ENCODE data around the gene CNNM3.

Gene CNNM3

DNA sequence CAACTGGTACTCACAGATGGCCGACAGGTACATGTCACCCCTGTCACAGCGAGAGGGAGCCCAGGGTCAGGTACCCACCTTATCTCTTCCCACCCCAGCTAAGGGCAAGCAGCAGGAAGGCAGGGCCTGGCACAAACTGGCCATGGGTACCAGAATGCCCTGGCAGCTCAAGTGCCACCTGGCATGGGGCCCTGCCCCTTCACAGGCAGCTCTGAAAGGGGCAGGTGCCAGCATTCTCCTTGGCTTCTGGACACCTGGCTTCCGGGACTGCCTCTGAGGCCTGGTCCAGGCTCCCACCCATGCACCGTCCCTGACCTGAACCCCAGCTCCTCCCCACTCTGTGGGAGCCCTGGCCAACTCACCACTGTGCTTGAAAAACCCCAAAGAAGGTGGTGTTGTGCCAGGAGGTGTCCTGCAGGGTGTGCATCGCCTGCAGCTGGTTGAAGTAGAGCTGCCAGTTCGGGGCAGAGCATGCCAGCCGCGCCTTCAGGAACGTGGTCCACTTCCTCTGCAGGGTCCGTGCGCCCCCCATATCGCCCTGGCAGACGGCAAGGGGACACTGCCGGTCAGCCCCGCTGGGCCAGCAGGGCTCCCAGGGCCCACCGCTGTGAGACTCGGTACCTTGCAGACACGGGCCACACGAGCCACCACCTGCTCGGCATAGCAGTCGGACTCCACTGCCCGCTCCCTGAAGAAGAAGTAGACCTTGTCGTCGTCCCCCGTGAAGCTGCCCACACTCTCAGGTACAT, 48.4 kb downstream of the CNNM3 start:
- Histone ChIP-seq H3K14ac (ENCODE audit: low read length in 2 of 2) (no peak overlapping the region), H2AK5ac (ENCODE audit: low read length, severe bottlenecking) (no peak overlapping the region), H3K4me1 (ENCODE audit: control insufficient read depth, insufficient read depth, low read depth, low read length) (peaks cover 26% of the 10 kb centered on the region), H2BK120ac (ENCODE audit: low read depth, low read length) (no peak overlapping the region), H3K23ac (ENCODE audit: low read length in 2 of 2) (no peak overlapping the region), H3K4ac (ENCODE audit: low read depth in 1 of 2, low read length in 2 of 2) (no peak overlapping the region), H3K9me3 (ENCODE audit: control insufficient read depth, low read length) (no peaks in the 10 kb centered on the region), H3K4me2 (ENCODE audit: low read length, poor library complexity, severe bottlenecking) (no peak overlapping the region), H2BK5ac (ENCODE audit: low read depth, low read length, poor library complexity, severe bottlenecking) (no peak overlapping the region), H3K18ac (ENCODE audit: low read depth in 1 of 2, low read length in 2 of 2) (no peak overlapping the region), H3K27me3 (ENCODE audit: control insufficient read depth in 1 of 2, insufficient read depth in 1 of 2, low read length in 2 of 2) (no peaks in the 10 kb centered on the region), H2AFZ (ENCODE audit: low read depth, low read length) (no peak overlapping the region), H2BK15ac (ENCODE audit: low read depth, poor library complexity, severe bottlenecking) (no peak overlapping the region), H3K9ac (ENCODE audit: low read length) (no peak overlapping the region), H3K4me3 (ENCODE audit: insufficient read depth in 1 of 2, low read depth in 1 of 2, low read length in 2 of 2) (no peak overlapping the region), H3K27ac (ENCODE audit: low read length, poor library complexity, severe bottlenecking) (no peak overlapping the region), H4K91ac (ENCODE audit: low read length) (no peak overlapping the region), H4K8ac (ENCODE audit: low read length) (no peak overlapping the region), H2BK12ac (ENCODE audit: low read length in 2 of 2) (no peak overlapping the region), H3K79me1 (replicated peaks; ENCODE audit: low read length, poor library complexity, severe bottlenecking) (peaks cover 43% of the 10 kb centered on the region), H3K36me3 (ENCODE audit: control insufficient read depth in 1 of 2, insufficient read depth in 2 of 2, low read depth in 1 of 2, low read length in 2 of 2) (peaks cover 70 to 71% of the 10 kb centered on the region in 2 experiments)
- 96% methylated on average over 25 of the region's 25 CpGs for WGBS
- no peak for DNase-seq

DNA sequence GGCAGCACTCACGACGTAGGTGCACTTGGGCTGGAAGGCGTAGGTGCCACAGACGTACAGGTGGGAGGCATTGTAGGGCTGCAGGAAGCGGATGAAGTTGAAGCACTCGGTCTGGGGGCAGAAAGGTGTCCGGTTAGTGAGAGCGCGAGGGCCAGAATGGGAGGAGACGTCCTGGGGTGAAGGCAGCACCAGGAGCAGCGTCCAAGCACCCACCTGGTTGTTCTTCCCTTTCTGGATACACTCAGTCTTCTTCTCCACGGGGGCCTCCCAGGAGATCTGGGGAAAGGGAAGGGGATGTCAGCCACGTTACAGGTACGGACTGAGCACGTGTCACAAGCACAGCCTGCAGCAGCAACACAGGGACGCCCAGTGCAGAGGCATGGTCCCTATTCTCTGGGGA, 49.6 kb downstream of the CNNM3 start:
- DNase-seq = no peak
- Histone ChIP-seq H3K36me3 (ENCODE audit: control insufficient read depth in 1 of 2, insufficient read depth in 2 of 2, low read depth in 1 of 2, low read length in 2 of 2) (peaks cover 60 to 62% of the 10 kb centered on the region in 2 experiments), H4K8ac (ENCODE audit: low read length) (no peak overlapping the region), H3K4me2 (ENCODE audit: low read length, poor library complexity, severe bottlenecking) (no peak overlapping the region), H2AFZ (ENCODE audit: low read depth, low read length) (no peak overlapping the region), H4K91ac (ENCODE audit: low read length) (no peak overlapping the region), H3K4me1 (ENCODE audit: control insufficient read depth, insufficient read depth, low read depth, low read length) (peaks cover 24% of the 10 kb centered on the region), H2BK120ac (ENCODE audit: low read depth, low read length) (no peak overlapping the region), H2BK5ac (ENCODE audit: low read depth, low read length, poor library complexity, severe bottlenecking) (no peak overlapping the region), H3K14ac (ENCODE audit: low read length in 2 of 2) (no peak overlapping the region), H3K9me3 (ENCODE audit: control insufficient read depth, low read length) (no peaks in the 10 kb centered on the region), H3K9ac (ENCODE audit: low read length) (no peak overlapping the region), H3K79me1 (replicated peaks; ENCODE audit: low read length, poor library complexity, severe bottlenecking) (peaks cover 39% of the 10 kb centered on the region), H2BK12ac (ENCODE audit: low read length in 2 of 2) (no peak overlapping the region), H3K4ac (ENCODE audit: low read depth in 1 of 2, low read length in 2 of 2) (no peak overlapping the region), H3K4me3 (ENCODE audit: insufficient read depth in 1 of 2, low read depth in 1 of 2, low read length in 2 of 2) (no peak overlapping the region), H3K27ac (ENCODE audit: low read length, poor library complexity, severe bottlenecking) (no peak overlapping the region), H3K27me3 (ENCODE audit: control insufficient read depth in 1 of 2, insufficient read depth in 1 of 2, low read length in 2 of 2) (no peaks in the 10 kb centered on the region), H2AK5ac (ENCODE audit: low read length, severe bottlenecking) (no peak overlapping the region), H2BK15ac (ENCODE audit: low read depth, poor library complexity, severe bottlenecking) (no peak overlapping the region), H3K18ac (ENCODE audit: low read depth in 1 of 2, low read length in 2 of 2) (no peak overlapping the region), H3K23ac (ENCODE audit: low read length in 2 of 2) (no peak overlapping the region)
- 94% methylated on average over 14 of the region's 16 CpGs for WGBS

DNA sequence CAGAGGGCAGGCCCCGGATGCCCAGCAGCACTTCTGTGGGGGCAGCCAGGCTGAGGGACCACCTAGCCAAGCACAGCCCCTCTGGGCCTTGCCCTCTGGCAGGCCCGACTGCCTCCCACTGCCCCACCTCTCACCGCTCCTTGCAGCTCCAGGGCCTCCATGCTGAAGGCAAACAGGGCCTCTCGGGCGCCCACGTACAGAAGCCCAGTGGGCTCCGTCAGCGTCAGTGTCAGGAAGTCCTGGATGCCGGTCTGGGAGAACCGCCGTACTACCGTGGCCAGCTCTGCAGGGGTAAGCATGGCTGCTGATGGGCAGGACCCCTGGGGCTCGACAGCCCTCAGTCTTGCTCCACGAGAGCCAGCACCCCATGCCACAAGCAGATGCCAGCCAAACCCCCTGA, 50.1 kb downstream of the CNNM3 start:
- no peak overlapping the region for H2BK15ac ChIP-seq (ENCODE audit: low read depth, poor library complexity, severe bottlenecking)
- H2AFZ ChIP-seq (ENCODE audit: low read depth, low read length) = no peak overlapping the region
- peaks cover 56 to 58% of the 10 kb centered on the region in 2 experiments for H3K36me3 ChIP-seq (ENCODE audit: control insufficient read depth in 1 of 2, insufficient read depth in 2 of 2, low read depth in 1 of 2, low read length in 2 of 2)
- H4K91ac ChIP-seq (ENCODE audit: low read length) = no peak overlapping the region
- no peak overlapping the region for H3K4me2 ChIP-seq (ENCODE audit: low read length, poor library complexity, severe bottlenecking)
- no peak overlapping the region for H3K27ac ChIP-seq (ENCODE audit: low read length, poor library complexity, severe bottlenecking)
- 95% methylated on average over 14 of the region's 14 CpGs for WGBS
- H3K4ac ChIP-seq (ENCODE audit: low read depth in 1 of 2, low read length in 2 of 2) = no peak overlapping the region
- peaks cover 37% of the 10 kb centered on the region for H3K79me1 ChIP-seq (replicated peaks; ENCODE audit: low read length, poor library complexity, severe bottlenecking)
- H3K27me3 ChIP-seq (ENCODE audit: control insufficient read depth in 1 of 2, insufficient read depth in 1 of 2, low read length in 2 of 2) = no peaks in the 10 kb centered on the region
- no peak overlapping the region for H3K4me3 ChIP-seq (ENCODE audit: insufficient read depth in 1 of 2, low read depth in 1 of 2, low read length in 2 of 2)
- no peak overlapping the region for H3K23ac ChIP-seq (ENCODE audit: low read length in 2 of 2)
- no peak overlapping the region for H4K8ac ChIP-seq (ENCODE audit: low read length)
- no peak overlapping the region for H3K9ac ChIP-seq (ENCODE audit: low read length)
- no peak overlapping the region for H2AK5ac ChIP-seq (ENCODE audit: low read length, severe bottlenecking)
- no peak overlapping the region for H2BK12ac ChIP-seq (ENCODE audit: low read length in 2 of 2)
- no peak overlapping the region for H3K14ac ChIP-seq (ENCODE audit: low read length in 2 of 2)
- peaks cover 24% of the 10 kb centered on the region for H3K4me1 ChIP-seq (ENCODE audit: control insufficient read depth, insufficient read depth, low read depth, low read length)
- H2BK120ac ChIP-seq (ENCODE audit: low read depth, low read length) = no peak overlapping the region
- no peak for DNase-seq
- H3K18ac ChIP-seq (ENCODE audit: low read depth in 1 of 2, low read length in 2 of 2) = peak overlapping the region in 1 of 2 experiments; percentile 26
- H2BK5ac ChIP-seq (ENCODE audit: low read depth, low read length, poor library complexity, severe bottlenecking) = no peak overlapping the region
- H3K9me3 ChIP-seq (ENCODE audit: control insufficient read depth, low read length) = no peaks in the 10 kb centered on the region

DNA sequence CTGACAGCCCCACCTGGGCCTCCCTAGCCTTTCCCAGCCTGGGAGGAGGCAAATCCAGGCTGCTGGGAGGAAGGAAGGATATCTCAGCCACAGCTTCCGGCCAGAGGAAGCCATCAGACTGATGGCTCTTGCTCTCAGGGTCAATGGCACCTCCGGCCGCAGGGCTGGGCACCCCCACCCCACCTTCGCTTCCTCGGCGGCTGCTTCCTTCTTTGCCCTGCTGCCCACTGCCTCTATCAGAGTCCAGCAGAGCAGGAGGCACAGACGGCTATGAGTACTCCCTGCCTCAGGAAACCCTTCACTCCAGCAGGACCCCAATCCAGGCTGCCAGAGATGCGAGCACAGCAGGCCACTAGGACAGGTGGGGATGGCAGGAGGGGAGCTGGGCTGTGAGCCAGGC, 50.5 kb downstream of the CNNM3 start:
- WGBS = 89% methylated on average over 7 of the region's 8 CpGs
- Histone ChIP-seq H3K27me3 (ENCODE audit: control insufficient read depth in 1 of 2, insufficient read depth in 1 of 2, low read length in 2 of 2) (no peaks in the 10 kb centered on the region), H3K23ac (ENCODE audit: low read length in 2 of 2) (peak overlapping the region in 1 of 2 experiments; percentile 85), H3K36me3 (ENCODE audit: control insufficient read depth in 1 of 2, insufficient read depth in 2 of 2, low read depth in 1 of 2, low read length in 2 of 2) (peaks cover 51 to 54% of the 10 kb centered on the region in 2 experiments), H3K18ac (ENCODE audit: low read depth in 1 of 2, low read length in 2 of 2) (peak overlapping the region in 1 of 2 experiments; percentile 26), H3K9me3 (ENCODE audit: control insufficient read depth, low read length) (no peaks in the 10 kb centered on the region), H2AK5ac (ENCODE audit: low read length, severe bottlenecking) (no peak overlapping the region), H3K4me1 (ENCODE audit: control insufficient read depth, insufficient read depth, low read depth, low read length) (peaks cover 24% of the 10 kb centered on the region), H3K14ac (ENCODE audit: low read length in 2 of 2) (no peak overlapping the region), H3K4me3 (ENCODE audit: insufficient read depth in 1 of 2, low read depth in 1 of 2, low read length in 2 of 2) (peak overlapping the region in 1 of 2 experiments; percentile 24), H2BK12ac (ENCODE audit: low read length in 2 of 2) (no peak overlapping the region), H3K27ac (ENCODE audit: low read length, poor library complexity, severe bottlenecking) (no peak overlapping the region), H3K9ac (ENCODE audit: low read length) (no peak overlapping the region), H2BK15ac (ENCODE audit: low read depth, poor library complexity, severe bottlenecking) (no peak overlapping the region), H2AFZ (ENCODE audit: low read depth, low read length) (no peak overlapping the region), H2BK120ac (ENCODE audit: low read depth, low read length) (no peak overlapping the region), H3K79me1 (replicated peaks; ENCODE audit: low read length, poor library complexity, severe bottlenecking) (peaks cover 33% of the 10 kb centered on the region), H3K4me2 (ENCODE audit: low read length, poor library complexity, severe bottlenecking) (peak overlapping the region; percentile 46), H4K8ac (ENCODE audit: low read length) (no peak overlapping the region), H4K91ac (ENCODE audit: low read length) (no peak overlapping the region), H3K4ac (ENCODE audit: low read depth in 1 of 2, low read length in 2 of 2) (peak overlapping the region in 1 of 2 experiments; percentile 8), H2BK5ac (ENCODE audit: low read depth, low read length, poor library complexity, severe bottlenecking) (no peak overlapping the region)
- DNase-seq = no peak
